Uterus (tissue), 4 donors: ENCODE results near the gene AKR7A2. TPM values are rescaled to one million over a fixed set of nuclear protein-coding genes. Genes with fewer than 3 reads are reported as not detected.
"Not testable (repeated sequence)": the region's sequence is repeated elsewhere in the genome, so short reads cannot be mapped to it uniquely, and the experiment has no call there.

Experiments used
- DNase-seq, 2 donors: peaks; one replicate each; pipeline ENCODE4 v3.0.0-alpha.2; 2019 to 2020
- H3K27ac ChIP-seq, 2 donors: fragments of 200-600 bp; sonication (generic); 1 replicate in 1 of 2; 2 replicates in 1 of 2; pipeline ENCODE4 v1.5.1; 2016 to 2018
- H3K27me3 ChIP-seq, 2 donors: fragments of 200-600 bp; sonication (generic); one replicate each; pipeline ENCODE4 v1.5.1; 2018 to 2019; ENCODE audit warnings: control low read depth in 1 of 2
- H3K36me3 ChIP-seq, 2 donors: fragments of 200-600 bp; sonication (generic); one replicate each; pipeline ENCODE4 v1.5.1; 2019; ENCODE audit warnings: control low read depth in 1 of 2
- H3K4me1 ChIP-seq, 2 donors: fragments of 200-600 bp; sonication (generic); one replicate each; pipeline ENCODE4 v1.5.1; 2018 to 2019; ENCODE audit warnings: control low read depth in 1 of 2
- H3K4me3 ChIP-seq, 2 donors: fragments of 200-600 bp; sonication (generic); 1 replicate in 1 of 2; 2 replicates in 1 of 2; pipeline ENCODE4 v1.5.1; 2018 to 2019; ENCODE audit warnings: mild to moderate bottlenecking in 1 of 2
- H3K9me3 ChIP-seq, 2 donors: fragments of 200-600 bp; sonication (generic); one replicate each; pipeline ENCODE4 v1.5.1; 2019; ENCODE audit warnings: control low read depth in 1 of 2
- POLR2A ChIP-seq, 2 donors: fragments of 450-650 bp; IDR thresholded peaks; one replicate each; pipeline ENCODE4 v1.6.1; 2016; ENCODE audit warnings: antibody characterized with exemption in 2 of 2, mild to moderate bottlenecking in 1 of 2, moderate library complexity in 1 of 2
- intact Hi-C: fragments of 100-400 bp; cut with DNase I; formaldehyde crosslinking; loops from one replicate; pipeline ENCODE4 v1.15.1; 2023; ENCODE audit warnings: low total_unique reads
- total RNA-seq, 4 donors: library from RNA; depleted of rRNA in 3 of 4; stranded (reverse); fragments of >200 nt in 3 of 4; gene quantifications; one replicate each; pipeline versions ENCODE4 v1.1.0 to v1.2.4, GENCODE V29; 2014 to 2023
- TF ChIP-seq, protein P1 (sequence below), 4 experiments: fragments of 200-600 bp in 2 of 4; fragments of 450-650 bp in 2 of 4; sonication (generic) in 2 of 4; IDR thresholded peaks; one replicate each; pipeline ENCODE4 v1.5.1; 2016 to 2019; ENCODE audit warnings: antibody characterized with exemption in 4 of 4, mild to moderate bottlenecking in 2 of 4, moderate library complexity in 1 of 4
- donor health status: DM: yes; HTN: yes; CAD: no.

The AKR7A2 gene
- total RNA-seq, 4 donors from 2014 or later: 5.6 to 108 (median 33.6) TPM

GRCh38 chr1:19289244-19289643 is 22.7 kb downstream of the AKR7A2 start:
- Histone ChIP-seq H3K27me3 (no peaks in the 10 kb centered on the region), H3K9me3 (no peaks in the 10 kb centered on the region), H3K36me3 (no peaks in the 10 kb centered on the region), H3K4me3 (no peak overlapping the region), H3K27ac (no peak overlapping the region), H3K4me1 (no peaks in the 10 kb centered on the region)
- DNase-seq: no peak
- TF ChIP-seq, protein P1, sequence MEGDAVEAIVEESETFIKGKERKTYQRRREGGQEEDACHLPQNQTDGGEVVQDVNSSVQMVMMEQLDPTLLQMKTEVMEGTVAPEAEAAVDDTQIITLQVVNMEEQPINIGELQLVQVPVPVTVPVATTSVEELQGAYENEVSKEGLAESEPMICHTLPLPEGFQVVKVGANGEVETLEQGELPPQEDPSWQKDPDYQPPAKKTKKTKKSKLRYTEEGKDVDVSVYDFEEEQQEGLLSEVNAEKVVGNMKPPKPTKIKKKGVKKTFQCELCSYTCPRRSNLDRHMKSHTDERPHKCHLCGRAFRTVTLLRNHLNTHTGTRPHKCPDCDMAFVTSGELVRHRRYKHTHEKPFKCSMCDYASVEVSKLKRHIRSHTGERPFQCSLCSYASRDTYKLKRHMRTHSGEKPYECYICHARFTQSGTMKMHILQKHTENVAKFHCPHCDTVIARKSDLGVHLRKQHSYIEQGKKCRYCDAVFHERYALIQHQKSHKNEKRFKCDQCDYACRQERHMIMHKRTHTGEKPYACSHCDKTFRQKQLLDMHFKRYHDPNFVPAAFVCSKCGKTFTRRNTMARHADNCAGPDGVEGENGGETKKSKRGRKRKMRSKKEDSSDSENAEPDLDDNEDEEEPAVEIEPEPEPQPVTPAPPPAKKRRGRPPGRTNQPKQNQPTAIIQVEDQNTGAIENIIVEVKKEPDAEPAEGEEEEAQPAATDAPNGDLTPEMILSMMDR (IDR thresholded peaks at IDR 0.05): no peak
- no peak for TF ChIP-seq POLR2A (IDR thresholded peaks at IDR 0.05)
- intact Hi-C loops: no loop called here

- H3K4me3 ChIP-seq: peak within 1 kb of the TSS in 1 of 2 donors; percentile 32
- H3K27ac ChIP-seq, H3K4me1 ChIP-seq, intact Hi-C loops, H3K27me3 ChIP-seq, H3K36me3 ChIP-seq, H3K9me3 ChIP-seq: not testable (repeated sequence)
- peak in 1 of 2 donors; percentile 30 for DNase-seq
Measured at GRCh38 chr1:19288324-19289241, 23.4 kb downstream of the AKR7A2 start, which contains the start of gene AKR7A3. AKR7A3 (minus strand) TSS chr1:19288770; CDS start chr1:19288709, 61 bp downstream.

GRCh38 chr1:19287436-19288185 is 24.3 kb downstream of the AKR7A2 start:
- intact Hi-C loops: no loop called here
- Histone ChIP-seq H3K9me3 (no peaks in the 10 kb centered on the region), H3K4me3 (no peak overlapping the region), H3K27me3 (no peaks in the 10 kb centered on the region), H3K27ac (no peak overlapping the region), H3K4me1 (no peaks in the 10 kb centered on the region), H3K36me3 (no peaks in the 10 kb centered on the region)
- DNase-seq: no peak
- TF ChIP-seq, protein P1 (IDR thresholded peaks at IDR 0.05): no peak

DNA sequence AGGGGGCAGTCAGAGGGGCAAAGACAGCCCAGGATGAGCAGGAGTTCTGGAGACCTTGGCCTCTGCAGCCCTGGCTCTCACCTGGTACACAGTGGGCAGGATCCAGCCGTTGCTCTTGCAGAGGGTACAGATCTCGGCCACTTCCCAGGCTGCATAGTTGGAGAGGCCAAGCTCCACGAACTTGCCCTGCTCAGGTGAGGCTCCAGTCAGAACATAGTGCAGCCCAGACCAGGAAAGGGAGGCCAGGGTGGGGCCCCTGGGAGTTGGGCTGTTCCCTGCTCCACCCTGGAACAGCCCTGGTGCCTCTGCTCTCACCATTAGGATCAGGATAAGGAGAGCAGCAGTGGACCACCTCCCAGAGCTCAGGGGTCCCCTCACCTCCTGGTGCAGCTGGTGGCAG is 26.1 kb downstream of the AKR7A2 start:
- intact Hi-C loops, H3K4me1 ChIP-seq, H3K36me3 ChIP-seq, H3K9me3 ChIP-seq, H3K27me3 ChIP-seq, H3K4me3 ChIP-seq, DNase-seq, H3K27ac ChIP-seq: not testable (repeated sequence)

- H3K4me3 ChIP-seq, H3K4me1 ChIP-seq, H3K36me3 ChIP-seq, H3K9me3 ChIP-seq, intact Hi-C loops, H3K27me3 ChIP-seq, H3K27ac ChIP-seq, DNase-seq: not testable (repeated sequence)
Measured at GRCh38 chr1:19285366-19285765, 26.6 kb downstream of the AKR7A2 start.

GRCh38 chr1:19284881-19285280 is 27.1 kb downstream of the AKR7A2 start:
- Histone ChIP-seq H3K27me3 (no peaks in the 10 kb centered on the region), H3K4me1 (no peaks in the 10 kb centered on the region), H3K27ac (no peak overlapping the region), H3K4me3 (no peak overlapping the region), H3K9me3 (no peaks in the 10 kb centered on the region), H3K36me3 (no peaks in the 10 kb centered on the region)
- DNase-seq: no peak
- intact Hi-C loops: no loop called here
- TF ChIP-seq, protein P1 (IDR thresholded peaks at IDR 0.05): no peak
- TF ChIP-seq POLR2A (IDR thresholded peaks at IDR 0.05): no peak
